H1 (cell line): ENCODE results near the gene RPN2. TPM values are rescaled to one million over a fixed set of nuclear protein-coding genes. Genes with fewer than 3 reads are reported as not detected.

ENCODE experiments used
- CTCF ChIA-PET: fragments of 300-600 bp; sonication (Branson Sonifier 250); formaldehyde crosslinking; loops from one replicate; lab custom pipeline; 2021; ENCODE audit not compliant: partially characterized antibody; lab: Charles Lee
- POLR2A ChIA-PET: fragments of 300-600 bp; sonication (Branson Sonifier 250); formaldehyde crosslinking; loops from one replicate; lab custom pipeline; 2021; ENCODE audit warnings: inconsistent platforms; ENCODE audit not compliant: partially characterized antibody; lab: Charles Lee
- DNase-seq, 2 experiments: peaks; one replicate each; pipeline versions ENCODE4 v3.0.0 to v3.0.0-alpha.2; 2010 to 2022; ENCODE audit warnings: low spot score in 2 of 2, low read depth in 1 of 2, mixed read lengths in 1 of 2
- FAIRE-seq: peaks from 2 replicates; lab custom pipeline; 2011; peaks lifted over from hg19 to GRCh38; lab: Jason Lieb, UNC
- H2AFZ ChIP-seq: 2 replicates; pipeline ENCODE4 v1.8.1; 2012; ENCODE audit warnings: low read length, inconsistent platforms
- H2AK5ac ChIP-seq: 2 replicates; pipeline ENCODE4 v1.6.1; 2013; ENCODE audit warnings: low read depth, low read length
- H2BK120ac ChIP-seq: replicated peaks from 2 replicates; pipeline ENCODE3; 2013; ENCODE audit warnings: low read depth, low read length, inconsistent platforms
- H2BK12ac ChIP-seq: 2 replicates; pipeline ENCODE4 v1.6.1; 2013; ENCODE audit warnings: low read depth, low read length
- H2BK15ac ChIP-seq: 2 replicates; pipeline ENCODE4 v1.6.1; 2013; ENCODE audit warnings: low read length
- H2BK20ac ChIP-seq: 2 replicates; pipeline ENCODE4 v1.6.1; 2013; ENCODE audit warnings: low read length
- H2BK5ac ChIP-seq: 2 replicates; pipeline ENCODE4 v1.6.1; 2013; ENCODE audit warnings: low read depth, low read length
- H3K14ac ChIP-seq: 2 replicates; pipeline ENCODE4 v1.6.1; 2013; ENCODE audit warnings: inconsistent platforms; ENCODE audit not compliant: insufficient read length
- H3K18ac ChIP-seq: 2 replicates; pipeline ENCODE4 v1.6.1; 2013; ENCODE audit warnings: low read length; ENCODE audit errors: extremely low read depth
- H3K23ac ChIP-seq: 2 replicates; pipeline ENCODE4 v1.6.1; 2013; ENCODE audit warnings: inconsistent platforms; ENCODE audit not compliant: insufficient read length
- H3K23me2 ChIP-seq: 2 replicates; pipeline ENCODE4 v1.6.1; 2013; ENCODE audit warnings: low read depth, low read length
- H3K27ac ChIP-seq: 2 replicates; pipeline ENCODE4 v1.6.1; 2011; ENCODE audit warnings: low read depth, low read length, inconsistent platforms
- H3K27me3 ChIP-seq, 4 experiments: replicated peaks in 1 of 4; 1 replicate in 1 of 4; 2 replicates in 3 of 4; pipeline versions ENCODE4 v1.6.1 to v1.8.1; 2011 to 2013; ENCODE audit warnings: low read length in 3 of 4, mild to moderate bottlenecking in 3 of 4, inconsistent platforms in 2 of 4, mixed read lengths in 2 of 4, moderate library complexity in 1 of 4; ENCODE audit not compliant: control insufficient read depth in 3 of 4, insufficient read depth in 3 of 4; ENCODE audit errors: extremely low read depth in 1 of 4
- H3K36me3 ChIP-seq, 4 experiments: 2 replicates each; pipeline versions ENCODE4 v1.6.1 to v1.8.1; 2011 to 2013; ENCODE audit warnings: mild to moderate bottlenecking in 4 of 4, low read length in 3 of 4, moderate library complexity in 2 of 4, control low read depth in 1 of 4, inconsistent platforms in 1 of 4; ENCODE audit not compliant: insufficient read depth in 4 of 4, control insufficient read depth in 2 of 4
- H3K4ac ChIP-seq: replicated peaks from 2 replicates; pipeline ENCODE3; 2013; ENCODE audit warnings: low read length, low read depth, mixed read lengths, inconsistent platforms; ENCODE audit not compliant: insufficient read length
- H3K4me1 ChIP-seq, 4 experiments: replicated peaks in 1 of 4; 1 replicate in 1 of 4; 2 replicates in 3 of 4; pipeline versions ENCODE4 v1.6.1 to v1.8.1; 2011 to 2013; ENCODE audit warnings: low read length in 3 of 4, inconsistent platforms in 2 of 4, mixed read lengths in 1 of 4; ENCODE audit not compliant: insufficient read depth in 4 of 4, control insufficient read depth in 3 of 4
- H3K4me2 ChIP-seq, 2 experiments: 2 replicates each; pipeline versions ENCODE4 v1.6.1 to v1.8.1; 2011 to 2013; ENCODE audit warnings: low read depth in 2 of 2, low read length in 2 of 2, control low read depth in 1 of 2, inconsistent platforms in 1 of 2, mild to moderate bottlenecking in 1 of 2; ENCODE audit not compliant: insufficient read depth in 1 of 2
- H3K4me3 ChIP-seq, 4 experiments: fragments of 200-600, 300-600 bp in 1 of 4; sonication (generic), shearing (Covaris generic), sonication (Bioruptor Twin) in 1 of 4; 2 replicates each; pipeline versions ENCODE4 v1.5.1 to v1.8.1; 2011 to 2016; ENCODE audit warnings: low read length in 4 of 4, low read depth in 3 of 4, control low read depth in 2 of 4, inconsistent platforms in 2 of 4, mild to moderate bottlenecking in 2 of 4, mixed read lengths in 1 of 4, moderate library complexity in 1 of 4; ENCODE audit not compliant: insufficient read depth in 2 of 4; ENCODE audit errors: extremely low read depth in 1 of 4
- H3K56ac ChIP-seq: replicated peaks from 2 replicates; pipeline ENCODE3; 2013; ENCODE audit warnings: low read depth, mild to moderate bottlenecking, mixed read lengths, low read length, inconsistent platforms; ENCODE audit not compliant: insufficient read length
- H3K79me1 ChIP-seq: 2 replicates; pipeline ENCODE4 v1.6.1; 2013; ENCODE audit warnings: low read depth, low read length, control low read depth
- H3K79me2 ChIP-seq, 2 experiments: 2 replicates each; pipeline versions ENCODE4 v1.6.1 to v1.8.1; 2012 to 2013; ENCODE audit warnings: low read length in 2 of 2, mild to moderate bottlenecking in 2 of 2, inconsistent platforms in 1 of 2; ENCODE audit not compliant: insufficient read depth in 2 of 2, control insufficient read depth in 1 of 2
- H3K9ac ChIP-seq, 4 experiments: replicated peaks in 1 of 4; 1 replicate in 1 of 4; 2 replicates in 3 of 4; pipeline versions ENCODE4 v1.6.1 to v1.8.1; 2011 to 2013; ENCODE audit warnings: low read depth in 3 of 4, low read length in 3 of 4, control low read depth in 2 of 4, mild to moderate bottlenecking in 2 of 4, moderate library complexity in 2 of 4, inconsistent platforms in 1 of 4; ENCODE audit errors: extremely low read depth in 1 of 4
- H3K9me3 ChIP-seq, 2 experiments: 2 replicates each; pipeline versions ENCODE4 v1.6.1 to v1.8.1; 2012 to 2013; ENCODE audit warnings: mild to moderate bottlenecking in 2 of 2, moderate library complexity in 2 of 2, control low read depth in 1 of 2, inconsistent platforms in 1 of 2, low read depth in 1 of 2, low read length in 1 of 2, mixed read lengths in 1 of 2; ENCODE audit not compliant: insufficient read depth in 2 of 2
- H4K20me1 ChIP-seq, 2 experiments: replicated peaks in 1 of 2; 2 replicates each; pipeline versions ENCODE3 to v1.8.1; 2011 to 2013; ENCODE audit warnings: inconsistent platforms in 2 of 2, low read length in 2 of 2, mild to moderate bottlenecking in 1 of 2; ENCODE audit not compliant: insufficient read depth in 2 of 2, control insufficient read depth in 1 of 2
- H4K5ac ChIP-seq: 2 replicates; pipeline ENCODE4 v1.6.1; 2013; ENCODE audit warnings: low read length, low read depth, mixed read lengths, inconsistent platforms; ENCODE audit not compliant: insufficient read length
- H4K8ac ChIP-seq: 2 replicates; pipeline ENCODE4 v1.8.0; 2013; ENCODE audit warnings: mild to moderate bottlenecking, moderate library complexity, low read length, inconsistent platforms; ENCODE audit not compliant: insufficient read depth; ENCODE audit errors: extremely low read depth
- H4K91ac ChIP-seq: replicated peaks from 2 replicates; pipeline ENCODE3; 2013; ENCODE audit warnings: low read length, mixed read lengths, inconsistent platforms; ENCODE audit not compliant: insufficient read length
- CTCF ChIP-seq, 3 experiments: IDR thresholded peaks; 1 replicate in 2 of 3; 2 replicates in 1 of 3; pipeline versions ENCODE4 v1.5.1 to v1.6.1; 2011; ENCODE audit warnings: low read length in 3 of 3, mild to moderate bottlenecking in 3 of 3, inconsistent platforms in 2 of 3, low read depth in 1 of 3, moderate library complexity in 1 of 3; ENCODE audit not compliant: insufficient read depth in 1 of 3; ENCODE audit errors: control extremely low read depth in 1 of 3
- KDM5A ChIP-seq: fragments of 200-600 bp; IDR thresholded peaks from 2 replicates; pipeline ENCODE4 v1.7.1; 2012; ENCODE audit warnings: mild to moderate bottlenecking, low read length, inconsistent platforms, mixed read lengths
- POU5F1 ChIP-seq: IDR thresholded peaks from 2 replicates; pipeline ENCODE4 v1.6.1; 2011; ENCODE audit warnings: low read depth, mild to moderate bottlenecking, low read length, moderate library complexity
- RAD21 ChIP-seq, 2 experiments: IDR thresholded peaks in 1 of 2; conservative IDR thresholded peaks in 1 of 2; 2 replicates each; pipeline ENCODE4 v1.6.1; 2011; ENCODE audit warnings: low read depth in 2 of 2, low read length in 2 of 2, improper control_type of control experiment in 1 of 2, inconsistent platforms in 1 of 2, mild to moderate bottlenecking in 1 of 2, moderate library complexity in 1 of 2
- WGBS, 2 experiments: shearing (Covaris generic) in 1 of 2; methylation state at CpG; one replicate each; pipeline versions ENCODE4 v1.1.6 to v1.1.7; 2013 to 2015; ENCODE audit warnings: low lambda C conversion rate in 2 of 2, mixed read lengths in 2 of 2, inconsistent platforms in 1 of 2, low coverage in 1 of 2, missing lambda C conversion rate in 1 of 2; ENCODE audit not compliant: insufficient replicate concordance in 2 of 2, insufficient coverage in 1 of 2, insufficient read length in 1 of 2; ENCODE audit errors: extremely low coverage in 1 of 2, missing lambda C conversion rate in 1 of 2; 5-methylcytosine and 5-hydroxymethylcytosine counted together
- polyA plus RNA-seq, 7 experiments: library from polyadenylated mRNA; depleted of rRNA in 3 of 7; stranded (reverse) in 5 of 7; unstranded in 2 of 7; fragments of >200 nt in 5 of 7; fragments of 200-250 nt in 2 of 7; gene quantifications; 1 replicate in 5 of 7; 2 replicates in 1 of 7; 4 replicates in 1 of 7; pipeline versions ENCODE4 v1.2.1 to v1.2.3, GENCODE V29; 2011 to 2013; ENCODE audit warnings: missing spikeins in 2 of 7, mixed read lengths in 2 of 7
- total RNA-seq: library from RNA; stranded (reverse); fragmentation: NEBNext Ultra II Directional; extraction: Animal tissue kit (Norgen Biotek cat#: 25700); gene quantifications from 2 replicates; pipeline ENCODE4 v1.2.1, GENCODE V29; 2021

Gene RPN2
- total and polyA plus RNA-seq, 2 of the 8 experiments (the other 6 are each of a cell fraction or from before 2014, with no cell fraction given), result 236 to 379 TPM

GRCh38 chr20:37192137-37192854 lies 13.2 kb downstream of the RPN2 start:
- TF ChIP-seq KDM5A (no peak), POU5F1 (0 out of 2 replicates have a peak, but pooled peaks have one; percentile 27), RAD21 (IDR thresholded peaks at IDR 0.05 in 1 of 2, conservative IDR thresholded peaks at IDR 0.05 in 1 of 2; ENCODE audit: low read depth in 2 of 2, low read length in 2 of 2) (peak; percentile 23 to 53), CTCF (IDR thresholded peaks at IDR 0.05; ENCODE audit: control extremely low read depth in 1 of 3, insufficient read depth in 1 of 3, low read depth in 1 of 3, low read length in 3 of 3) (peak; percentile 83 to 97 (median 94))
- no peak overlapping the region for H2BK20ac ChIP-seq

More at GRCh38 chr20:37192137-37192854, 13.2 kb downstream of the RPN2 start:
- no peak overlapping the region for H3K23ac ChIP-seq
- H3K23me2 ChIP-seq, result no peaks in the 10 kb centered on the region
- peaks cover 0 to 35% (median 3%) of the 10 kb centered on the region in 4 experiments; a peak in 3 of 8 replicates for H3K36me3 ChIP-seq
- no peak overlapping the region for H2BK12ac ChIP-seq
- H3K9ac ChIP-seq, result no peak overlapping the region
- POLR2A ChIA-PET, result interaction anchor here (0.8 to 5.8 kb wide), 3 partner anchors 11 to 37 kb away, joined by 3 to 57 read pairs (median 4); partner anchors contain the start of genes MROH8 and RPN2
- WGBS, 2 experiments, result 57% methylated on average over 5 of the region's 5 CpGs; no CpG with 5 or more reads in 1 of the 2 experiments
- H4K8ac ChIP-seq, result no peak overlapping the region
- peaks cover 10 to 23% of the 10 kb centered on the region in 2 experiments for H4K20me1 ChIP-seq
- no peak overlapping the region for H3K56ac ChIP-seq
- H3K4me1 ChIP-seq, result no peaks in the 10 kb centered on the region
- H3K79me1 ChIP-seq, result peaks cover 17% of the 10 kb centered on the region
- no peak overlapping the region for H2AFZ ChIP-seq
- H3K4ac ChIP-seq, result no peak overlapping the region
- H2BK5ac ChIP-seq, result no peak overlapping the region
- no peak overlapping the region for H3K4me2 ChIP-seq
- no peak for FAIRE-seq
- H3K79me2 ChIP-seq, result peaks cover 17 to 90% of the 10 kb centered on the region in 2 experiments
- no peak overlapping the region for H3K27ac ChIP-seq
- H2BK120ac ChIP-seq, result no peak overlapping the region
- no peak overlapping the region for H2BK15ac ChIP-seq
- H3K4me3 ChIP-seq, result no peak overlapping the region
- H3K27me3 ChIP-seq, result no peaks in the 10 kb centered on the region
- H3K14ac ChIP-seq, result no peak overlapping the region
- H4K5ac ChIP-seq, result no peak overlapping the region
- H3K18ac ChIP-seq, result no peak overlapping the region
- no peak overlapping the region for H2AK5ac ChIP-seq
- DNase-seq, result peak; percentile 23 to 87
- CTCF ChIA-PET, result interaction anchor here (0.6 to 4.2 kb wide), 35 partner anchors 9 to 631 kb away, joined by 3 to 39 read pairs (median 5); partner anchors contain the start of genes MROH8, RBL1 and RPN2
- H4K91ac ChIP-seq, result no peak overlapping the region
- no peaks in the 10 kb centered on the region for H3K9me3 ChIP-seq
